OCI-LY7 (cell line): Measurements from ENCODE around the gene SPINK5. TPM values are rescaled to one million over a fixed set of nuclear protein-coding genes. Genes with fewer than 3 reads are reported as not detected.

Experiments
- BruUV-seq: library from RNA; stranded (reverse); fragments of 400-500 nt; replicated peaks from 2 replicates; lab custom pipeline; 2021; lab: Mats Ljungman, UMichigan
- CTCF ChIA-PET: fragments of 300-600 bp; sonication (Branson Sonifier 250); formaldehyde crosslinking; loops from one replicate; lab custom pipeline; 2022; ENCODE audit warnings: antibody characterized with exemption; ENCODE audit not compliant: unreplicated experiment; lab: Charles Lee
- POLR2A ChIA-PET: fragments of 300-600 bp; sonication (Branson Sonifier 250); formaldehyde crosslinking; loops from one replicate; lab custom pipeline; 2022; ENCODE audit warnings: antibody characterized with exemption; lab: Charles Lee
- DNase-seq: peaks from one replicate; pipeline ENCODE4 v3.0.0-alpha.2; 2015; ENCODE audit warnings: low spot score
- H2AFZ ChIP-seq: fragments of 200-600 bp; sonication (generic), shearing (Covaris generic); 2 replicates; pipeline ENCODE4 v1.6.1; 2014; ENCODE audit warnings: mild to moderate bottlenecking, antibody characterized with exemption, low read length, moderate library complexity
- H3K27ac ChIP-seq: fragments of 200-600 bp; sonication (generic); 2 replicates; pipeline ENCODE4 v1.5.1; 2014; ENCODE audit warnings: mixed run types, low read depth, mild to moderate bottlenecking, moderate library complexity, low read length, inconsistent platforms; ENCODE audit not compliant: poor library complexity, severe bottlenecking
- H3K36me3 ChIP-seq: fragments of 200-600 bp; sonication (generic); 2 replicates; pipeline ENCODE4 v1.6.1; 2014; ENCODE audit warnings: mild to moderate bottlenecking, antibody characterized with exemption, low read length, moderate library complexity, mixed read lengths; ENCODE audit not compliant: insufficient read depth
- H3K4me1 ChIP-seq: fragments of 200-600 bp; sonication (generic); 2 replicates; pipeline ENCODE4 v1.5.1; 2014; ENCODE audit warnings: mild to moderate bottlenecking, low read length; ENCODE audit not compliant: insufficient read depth, poor library complexity, severe bottlenecking
- H3K4me2 ChIP-seq: fragments of 200-600 bp; sonication (generic); 2 replicates; pipeline ENCODE4 v1.6.1; 2014; ENCODE audit warnings: mild to moderate bottlenecking, low read length
- H3K4me3 ChIP-seq: fragments of 200-600 bp; sonication (generic); 2 replicates; pipeline ENCODE4 v1.5.1; 2014; ENCODE audit warnings: mild to moderate bottlenecking, low read depth, low read length; ENCODE audit not compliant: poor library complexity, severe bottlenecking
- H3K79me2 ChIP-seq: fragments of 200-600 bp; sonication (generic); 2 replicates; pipeline ENCODE4 v1.6.1; 2016; ENCODE audit warnings: low read depth, mild to moderate bottlenecking, low read length, moderate library complexity, mixed read lengths; ENCODE audit not compliant: insufficient read depth
- H3K9me2 ChIP-seq: fragments of 200-600 bp; sonication (generic); 2 replicates; pipeline ENCODE4 v1.6.1; 2016; ENCODE audit warnings: mild to moderate bottlenecking, low read length, mixed read lengths; ENCODE audit not compliant: insufficient read depth
- H3K9me3 ChIP-seq: fragments of 200-600 bp; sonication (generic); 2 replicates; pipeline ENCODE4 v1.6.1; 2014; ENCODE audit warnings: mild to moderate bottlenecking, mixed run types, low read length, mixed read lengths
- H4K20me1 ChIP-seq: fragments of 200-600 bp; sonication (generic); 2 replicates; pipeline ENCODE4 v1.6.1; 2014; ENCODE audit warnings: mild to moderate bottlenecking, antibody characterized with exemption, low read length, moderate library complexity, mixed read lengths; ENCODE audit not compliant: insufficient read depth
- EZH2phosphoT487 ChIP-seq: fragments of 200-600 bp; sonication (generic); IDR thresholded peaks from 2 replicates; pipeline ENCODE4 v1.6.1; 2018; ENCODE audit warnings: low read depth, borderline replicate concordance, mild to moderate bottlenecking, mixed run types, antibody characterized with exemption, low read length, moderate library complexity, mixed read lengths
- intact Hi-C: fragments of 100-400 bp; cut with micrococcal nuclease; formaldehyde crosslinking; loops from one replicate; pipeline ENCODE4 v1.10.0; 2022; ENCODE audit not compliant: unreplicated experiment
- total RNA-seq, 2 experiments: library from RNA; depleted of rRNA in 1 of 2; stranded (reverse); fragments of >200 nt in 1 of 2; shearing (Covaris generic) in 1 of 2; gene quantifications; 2 replicates each; pipeline ENCODE4 v1.2.3, GENCODE V29; 2014 to 2022
- TF ChIP-seq, protein P1 (sequence below): fragments of 200-600 bp; sonication (generic); conservative IDR thresholded peaks from 2 replicates; pipeline ENCODE4 v1.5.1; 2014; ENCODE audit warnings: mild to moderate bottlenecking, antibody characterized with exemption, low read length, moderate library complexity, mixed read lengths

Gene SPINK5
- total RNA-seq, 2 experiments from 2014 or later: not detected

DNA sequence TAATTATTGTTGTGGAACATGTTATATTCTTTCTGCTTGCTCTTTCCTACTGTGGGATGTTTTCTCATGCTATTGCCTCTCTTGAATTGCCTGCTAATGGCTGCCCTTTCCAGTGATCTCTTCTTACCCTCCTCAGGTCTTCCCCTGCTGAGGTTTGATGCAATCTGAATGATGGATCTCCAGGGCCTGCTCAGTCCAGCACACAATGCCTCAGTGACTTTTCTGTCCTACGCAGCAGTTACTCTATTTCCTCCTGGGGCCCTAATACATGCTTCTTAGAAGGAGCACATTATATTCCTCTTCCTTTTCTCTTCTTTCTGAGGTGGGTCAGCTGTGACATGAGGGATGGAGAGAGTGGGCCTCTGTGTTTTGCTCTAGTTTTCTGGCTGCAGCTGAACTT is 104.5 kb downstream of the SPINK5 start, which contains the start of gene SPINK14:
SPINK14 (plus strand) TSS at position 301 of the 400 bp plus-strand sequence. CDS start 1,187 bp downstream, outside the sequence.
- ChIA-PET POLR2A (no interaction called here), CTCF (no interaction called here)
- no TSS peak for BruUV-seq
- no peaks in the 10 kb centered on the region for H4K20me1 ChIP-seq
- H3K27ac ChIP-seq: no peak within 1 kb of the TSS
- intact Hi-C loops: no loop called here
- H2AFZ ChIP-seq: no peak within 1 kb of the TSS
- H3K36me3 ChIP-seq: no peaks in the 10 kb centered on the region
- H3K4me2 ChIP-seq: no peak within 1 kb of the TSS
- H3K79me2 ChIP-seq: no peaks in the 10 kb centered on the region
- no peaks in the 10 kb centered on the region for H3K9me3 ChIP-seq
- DNase-seq: no peak
- H3K4me1 ChIP-seq: no peaks in the 10 kb centered on the region
- TF ChIP-seq, protein P1, sequence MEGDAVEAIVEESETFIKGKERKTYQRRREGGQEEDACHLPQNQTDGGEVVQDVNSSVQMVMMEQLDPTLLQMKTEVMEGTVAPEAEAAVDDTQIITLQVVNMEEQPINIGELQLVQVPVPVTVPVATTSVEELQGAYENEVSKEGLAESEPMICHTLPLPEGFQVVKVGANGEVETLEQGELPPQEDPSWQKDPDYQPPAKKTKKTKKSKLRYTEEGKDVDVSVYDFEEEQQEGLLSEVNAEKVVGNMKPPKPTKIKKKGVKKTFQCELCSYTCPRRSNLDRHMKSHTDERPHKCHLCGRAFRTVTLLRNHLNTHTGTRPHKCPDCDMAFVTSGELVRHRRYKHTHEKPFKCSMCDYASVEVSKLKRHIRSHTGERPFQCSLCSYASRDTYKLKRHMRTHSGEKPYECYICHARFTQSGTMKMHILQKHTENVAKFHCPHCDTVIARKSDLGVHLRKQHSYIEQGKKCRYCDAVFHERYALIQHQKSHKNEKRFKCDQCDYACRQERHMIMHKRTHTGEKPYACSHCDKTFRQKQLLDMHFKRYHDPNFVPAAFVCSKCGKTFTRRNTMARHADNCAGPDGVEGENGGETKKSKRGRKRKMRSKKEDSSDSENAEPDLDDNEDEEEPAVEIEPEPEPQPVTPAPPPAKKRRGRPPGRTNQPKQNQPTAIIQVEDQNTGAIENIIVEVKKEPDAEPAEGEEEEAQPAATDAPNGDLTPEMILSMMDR: no peak
- TF ChIP-seq EZH2phosphoT487: no peak
- no peak within 1 kb of the TSS for H3K4me3 ChIP-seq
- no peaks in the 10 kb centered on the region for H3K9me2 ChIP-seq

DNA sequence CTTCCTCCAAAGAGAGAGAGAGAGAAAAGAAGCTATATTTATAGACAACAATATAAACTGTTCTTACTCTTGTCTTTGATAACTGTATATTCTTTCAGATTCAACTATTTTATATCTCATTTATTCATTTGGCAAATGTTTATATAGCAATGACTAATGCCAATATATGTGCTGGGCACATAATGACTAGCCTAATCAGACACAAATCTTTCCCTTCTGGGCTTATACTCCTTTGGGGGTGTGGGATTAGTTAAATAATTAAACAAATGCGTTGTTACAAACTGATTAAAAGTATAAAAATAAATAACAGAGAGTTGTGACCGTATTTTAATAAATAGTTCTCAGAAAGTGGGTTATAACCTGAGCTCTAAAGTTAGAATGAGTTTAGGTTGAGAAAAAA is 108.6 kb downstream of the SPINK5 start:
- Histone ChIP-seq H3K36me3 (no peaks in the 10 kb centered on the region), H3K4me1 (no peaks in the 10 kb centered on the region), H3K9me2 (no peaks in the 10 kb centered on the region), H3K9me3 (no peaks in the 10 kb centered on the region), H3K4me3 (no peak overlapping the region), H3K4me2 (no peak overlapping the region), H4K20me1 (no peaks in the 10 kb centered on the region), H3K79me2 (no peaks in the 10 kb centered on the region), H3K27ac (no peak overlapping the region), H2AFZ (no peak overlapping the region)
- DNase-seq: no peak
- intact Hi-C loops: no loop called here
- no TSS peak for BruUV-seq
- TF ChIP-seq, protein P1: no peak
- TF ChIP-seq EZH2phosphoT487: no peak
- ChIA-PET CTCF (no interaction called here), POLR2A (no interaction called here)

DNA sequence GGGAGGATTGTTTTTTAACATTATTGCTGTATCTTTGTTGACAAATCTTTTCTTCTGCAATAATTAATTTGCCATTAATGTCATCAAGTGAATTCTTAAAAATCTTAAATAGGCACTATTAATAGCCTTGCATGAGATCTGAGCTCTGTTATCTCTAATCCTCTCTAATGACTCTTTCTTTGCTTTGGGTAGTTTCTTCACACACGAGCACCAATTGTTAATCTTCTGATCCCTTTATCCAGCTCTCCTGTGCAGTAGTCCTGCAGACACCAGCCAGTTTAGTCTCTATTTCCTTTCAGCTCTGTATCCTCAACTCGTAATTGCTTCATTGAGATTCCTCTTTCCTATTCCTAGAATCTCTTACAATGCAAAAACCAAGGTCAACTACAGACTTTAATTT is 112.7 kb downstream of the SPINK5 start:
- H3K36me3 ChIP-seq: no peaks in the 10 kb centered on the region
- no peak for TF ChIP-seq EZH2phosphoT487
- TF ChIP-seq, protein P1: no peak
- no peaks in the 10 kb centered on the region for H3K9me2 ChIP-seq
- no peak for DNase-seq
- no peak overlapping the region for H3K4me3 ChIP-seq
- no peaks in the 10 kb centered on the region for H3K4me1 ChIP-seq
- no peaks in the 10 kb centered on the region for H3K79me2 ChIP-seq
- ChIA-PET CTCF (no interaction called here), POLR2A (interaction anchor here (0.7 kb wide), 1 partner anchor 10 kb away, joined by 3 read pairs; no protein-coding TSS in a partner anchor)
- H4K20me1 ChIP-seq: no peaks in the 10 kb centered on the region
- H2AFZ ChIP-seq: no peak overlapping the region
- intact Hi-C loops: no loop called here
- H3K9me3 ChIP-seq: no peaks in the 10 kb centered on the region
- H3K27ac ChIP-seq: no peak overlapping the region
- H3K4me2 ChIP-seq: no peak overlapping the region
- no TSS peak for BruUV-seq
